ENCODE results near the gene ABCA4.

Gene ABCA4

DNA sequence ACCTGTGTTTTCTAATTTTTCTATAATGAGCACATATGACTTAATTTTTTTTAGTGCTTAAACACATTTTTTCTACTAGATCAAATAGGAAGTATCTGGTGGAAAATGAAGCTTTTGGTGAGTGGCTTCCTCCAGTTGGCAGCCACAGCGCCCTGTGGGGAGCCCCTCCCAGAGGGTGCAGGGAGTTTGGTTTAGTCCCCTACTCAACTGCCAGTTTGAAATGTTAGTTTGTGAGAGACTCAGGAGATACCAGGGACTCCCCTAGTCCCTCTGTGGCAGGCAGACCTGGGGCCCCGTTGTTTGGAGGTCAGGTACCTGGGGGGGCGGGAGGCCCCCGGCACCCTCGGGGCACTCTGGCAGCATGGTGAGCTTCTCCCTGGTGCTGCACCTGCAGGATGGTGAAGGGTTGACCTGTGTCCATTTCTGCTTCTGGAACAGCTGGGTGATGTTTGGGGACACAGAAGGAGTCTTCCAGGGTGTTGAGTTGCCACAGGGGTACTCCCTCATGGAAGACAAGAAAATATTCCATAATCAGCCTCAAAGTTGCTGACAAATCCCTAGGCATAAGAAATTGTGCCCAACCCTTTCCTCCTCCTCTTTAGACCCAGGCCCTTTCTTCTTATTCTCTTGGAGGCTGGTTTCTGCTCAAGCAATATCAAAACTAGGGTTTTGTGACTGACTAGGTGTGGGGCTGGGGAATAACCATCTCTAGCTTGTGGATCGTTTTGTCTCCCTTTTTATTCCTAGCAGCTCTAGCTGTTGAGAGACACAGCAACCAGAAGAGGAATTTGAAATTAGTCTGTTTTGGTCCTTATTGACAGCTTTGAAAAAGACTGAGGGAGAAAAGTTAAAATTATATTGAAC lies 91.6 kb downstream of the ABCA4 start:
- in situ Hi-C loops (cut with MboI; ENCODE audit: low pct_unique_long_range_greater_than_20kb, low sequenced_read_pairs, unreplicated experiment) = loop anchor here (25.0 kb wide), 1 partner anchor 433 kb away; no protein-coding TSS in a partner anchor
- TF ChIP-seq, protein P1, sequence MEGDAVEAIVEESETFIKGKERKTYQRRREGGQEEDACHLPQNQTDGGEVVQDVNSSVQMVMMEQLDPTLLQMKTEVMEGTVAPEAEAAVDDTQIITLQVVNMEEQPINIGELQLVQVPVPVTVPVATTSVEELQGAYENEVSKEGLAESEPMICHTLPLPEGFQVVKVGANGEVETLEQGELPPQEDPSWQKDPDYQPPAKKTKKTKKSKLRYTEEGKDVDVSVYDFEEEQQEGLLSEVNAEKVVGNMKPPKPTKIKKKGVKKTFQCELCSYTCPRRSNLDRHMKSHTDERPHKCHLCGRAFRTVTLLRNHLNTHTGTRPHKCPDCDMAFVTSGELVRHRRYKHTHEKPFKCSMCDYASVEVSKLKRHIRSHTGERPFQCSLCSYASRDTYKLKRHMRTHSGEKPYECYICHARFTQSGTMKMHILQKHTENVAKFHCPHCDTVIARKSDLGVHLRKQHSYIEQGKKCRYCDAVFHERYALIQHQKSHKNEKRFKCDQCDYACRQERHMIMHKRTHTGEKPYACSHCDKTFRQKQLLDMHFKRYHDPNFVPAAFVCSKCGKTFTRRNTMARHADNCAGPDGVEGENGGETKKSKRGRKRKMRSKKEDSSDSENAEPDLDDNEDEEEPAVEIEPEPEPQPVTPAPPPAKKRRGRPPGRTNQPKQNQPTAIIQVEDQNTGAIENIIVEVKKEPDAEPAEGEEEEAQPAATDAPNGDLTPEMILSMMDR (IDR thresholded peaks at IDR 0.05; ENCODE audit: extremely low read depth, insufficient read depth, missing control alignments) = no peak
- no peak for DNase-seq (ENCODE audit: low spot score)

GRCh38 chr1:94027721-94028515 lies 93.0 kb downstream of the ABCA4 start:
- in situ Hi-C loops (cut with MboI; ENCODE audit: low pct_unique_long_range_greater_than_20kb, low sequenced_read_pairs, unreplicated experiment) = loop anchor here (25.0 kb wide), 1 partner anchor 434 kb away; no protein-coding TSS in a partner anchor
- no peak for DNase-seq (ENCODE audit: low spot score)
- TF ChIP-seq, protein P1 (IDR thresholded peaks at IDR 0.05; ENCODE audit: extremely low read depth, insufficient read depth, missing control alignments) = no peak

DNA sequence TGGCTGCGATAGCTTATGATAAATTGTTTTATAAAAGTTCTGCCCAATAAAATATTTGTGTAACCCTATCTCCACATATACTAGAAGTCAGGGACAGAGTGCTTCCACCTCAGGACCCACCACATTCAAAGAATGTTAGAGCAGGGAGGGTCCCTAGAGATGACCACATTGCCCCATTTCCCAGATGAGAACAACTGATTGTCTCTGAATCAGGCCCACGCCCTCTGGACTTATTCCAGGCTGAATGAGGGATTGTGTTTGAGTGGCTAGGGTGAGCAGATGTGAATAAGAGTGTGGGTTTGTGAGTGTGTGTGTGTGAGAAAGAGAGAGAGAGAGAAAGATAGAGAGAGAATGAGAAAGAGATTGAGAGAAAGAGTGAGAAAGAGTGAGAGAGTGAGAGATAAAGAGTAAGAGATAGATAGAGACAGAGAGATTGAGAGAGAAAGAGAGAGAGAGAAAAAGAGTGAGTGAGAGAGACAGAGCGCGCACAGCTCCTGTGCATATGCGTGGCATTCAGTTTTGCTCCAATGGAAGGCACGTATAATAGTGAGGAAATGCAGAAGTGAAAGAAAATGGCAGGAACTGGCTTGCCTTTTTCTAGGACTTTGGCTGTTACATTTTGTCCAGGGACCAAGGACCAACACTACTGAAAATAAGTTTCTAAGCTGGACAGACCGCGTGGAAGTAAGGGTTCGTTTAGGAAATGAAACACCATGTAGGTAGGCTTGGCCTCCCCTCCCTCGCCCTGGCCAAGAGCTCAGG lies 94.1 kb downstream of the ABCA4 start:
- TF ChIP-seq, protein P1 (IDR thresholded peaks at IDR 0.05; ENCODE audit: extremely low read depth, insufficient read depth, missing control alignments) = no peak
- DNase-seq (ENCODE audit: low spot score) = no peak
- in situ Hi-C loops (cut with MboI; ENCODE audit: low pct_unique_long_range_greater_than_20kb, low sequenced_read_pairs, unreplicated experiment) = loop anchor here (25.0 kb wide), 1 partner anchor 436 kb away; no protein-coding TSS in a partner anchor

- DNase-seq (ENCODE audit: low spot score) = peak; percentile 51
- TF ChIP-seq, protein P1 (IDR thresholded peaks at IDR 0.05; ENCODE audit: extremely low read depth, insufficient read depth, missing control alignments) = peak; percentile 58
- in situ Hi-C loops (cut with MboI; ENCODE audit: low pct_unique_long_range_greater_than_20kb, low sequenced_read_pairs, unreplicated experiment) = loop anchor here (25.0 kb wide), 1 partner anchor 437 kb away; no protein-coding TSS in a partner anchor
These were observed 95.3 kb downstream of the ABCA4 start for GRCh38 chr1:94025383-94026340.

DNA sequence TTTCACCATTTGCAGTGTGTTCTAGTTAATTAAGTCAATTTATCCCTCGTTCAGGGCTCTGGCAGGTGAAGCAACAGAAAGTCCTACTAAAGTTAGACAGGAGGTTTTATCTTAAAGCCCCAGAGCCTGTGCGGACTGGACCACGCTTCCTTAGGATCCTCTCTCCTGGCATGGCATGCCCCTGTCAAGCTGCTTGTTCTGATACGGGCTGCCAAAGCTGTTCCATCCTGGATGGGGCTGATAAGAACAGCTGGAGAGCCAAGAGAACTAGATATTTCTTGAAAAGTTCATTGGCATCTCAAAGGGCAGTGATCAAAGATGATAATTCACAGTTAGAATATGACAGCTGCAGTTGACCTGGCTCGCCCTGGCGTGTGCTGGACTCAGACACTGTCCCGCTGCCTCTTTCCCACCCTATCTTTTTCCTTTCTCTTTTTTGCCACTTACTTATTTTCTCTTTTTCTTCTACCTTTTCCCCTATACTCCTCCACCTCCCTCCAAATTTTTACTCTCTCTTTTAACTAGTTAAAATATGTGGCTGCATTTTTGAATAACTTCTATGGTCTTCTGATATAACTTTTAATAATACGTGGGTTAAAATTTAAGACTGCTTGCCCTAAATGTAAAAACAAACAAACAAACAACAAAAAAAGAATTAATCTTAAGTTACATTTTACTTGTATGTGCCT lies 96.7 kb downstream of the ABCA4 start:
- in situ Hi-C loops (cut with MboI; ENCODE audit: low pct_unique_long_range_greater_than_20kb, low sequenced_read_pairs, unreplicated experiment) = no loop called here

More for the DNA sequence above, 96.7 kb downstream of the ABCA4 start:
- TF ChIP-seq, protein P1 (IDR thresholded peaks at IDR 0.05; ENCODE audit: extremely low read depth, insufficient read depth, missing control alignments) = no peak
- no peak for DNase-seq (ENCODE audit: low spot score)

Measured in GM13977 (cell line).